GM18861 (cell line): Measurements from ENCODE around the gene TTC32.
"Not testable (repeated sequence)": the region's sequence is repeated elsewhere in the genome, so short reads cannot be mapped to it uniquely, and the experiment has no call there.

Experiments used
- ATAC-seq: cut with Tn5 transposase; IDR thresholded peaks from one replicate; pipeline ENCODE4 v1.9.1; 2021; ENCODE audit not compliant: unreplicated experiment

The TTC32 gene

DNA sequence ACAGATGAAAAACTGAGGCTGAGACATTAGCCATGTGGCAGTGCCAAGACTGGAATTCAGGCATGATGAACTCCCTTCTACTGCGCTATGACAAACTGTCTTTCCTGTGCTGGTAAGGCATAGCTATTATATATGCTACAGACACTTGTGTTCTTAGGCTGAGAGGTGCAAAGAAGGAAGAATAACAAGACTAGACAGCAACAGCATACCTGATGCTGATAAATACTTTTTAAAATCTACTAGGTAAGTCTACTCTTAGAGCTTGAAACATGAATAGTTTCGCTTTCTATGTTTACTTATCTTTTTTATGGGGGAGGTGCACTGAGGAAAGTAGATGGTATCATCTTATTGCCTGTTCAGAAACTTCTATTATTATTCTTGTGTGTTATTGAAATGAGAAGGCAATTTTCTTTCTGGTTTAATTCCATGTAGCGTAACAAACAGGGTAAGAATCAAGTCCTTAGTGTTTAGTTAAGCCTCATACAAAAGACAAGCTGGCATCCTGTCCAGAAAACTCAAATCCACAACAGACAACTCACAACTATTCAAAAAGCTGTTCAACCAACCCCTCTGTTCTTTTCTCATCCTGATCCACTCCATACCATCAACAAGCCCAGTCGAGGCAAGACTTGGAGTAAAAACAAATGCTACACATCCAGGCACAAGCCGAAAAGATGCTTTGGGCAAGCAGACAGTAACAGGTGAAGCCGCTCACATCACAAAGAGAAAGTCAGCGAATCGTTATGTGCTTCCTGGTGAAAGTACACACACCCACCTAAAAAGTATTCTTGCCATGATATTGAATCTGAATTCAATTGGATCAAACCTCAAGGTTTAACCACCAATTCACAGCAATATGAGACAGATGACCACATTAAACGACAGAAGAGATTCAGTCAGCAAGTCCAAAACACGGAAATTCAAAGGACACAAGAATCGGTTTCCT lies 1.5 kb downstream of the TTC32 start:
- peak; percentile 29 for ATAC-seq

GRCh38 chr2:19898592-19899329 lies 3.0 kb downstream of the TTC32 start:
- no peak for ATAC-seq

DNA sequence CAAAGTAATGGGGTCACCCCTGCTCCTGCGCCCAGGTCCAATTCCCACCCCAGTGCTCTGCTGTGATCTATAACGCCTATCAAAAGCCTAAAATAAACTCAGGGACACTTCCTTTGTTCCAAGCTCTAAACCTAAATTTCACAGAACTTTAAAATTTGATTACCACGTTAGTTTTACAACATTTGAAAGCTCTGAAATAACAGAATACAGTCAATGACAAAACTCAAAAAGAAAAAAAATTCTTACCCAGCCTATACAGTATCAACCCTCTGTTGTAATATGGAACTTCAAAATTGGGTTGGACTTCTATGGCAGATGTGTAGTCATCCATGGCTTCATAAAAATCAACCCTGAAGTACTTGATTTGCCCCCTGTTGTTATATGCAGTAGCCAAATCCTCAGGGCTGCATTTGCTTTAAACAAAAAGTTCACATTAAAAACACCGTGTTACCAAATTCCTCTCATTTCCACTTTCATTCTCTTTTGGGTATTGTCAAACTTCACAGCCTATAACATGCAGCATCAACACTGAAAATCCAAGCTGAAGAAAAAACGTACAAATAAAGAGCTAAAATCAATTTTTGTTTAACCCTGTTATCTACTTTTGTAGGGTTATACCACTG lies 4.0 kb downstream of the TTC32 start:
- no peak for ATAC-seq

DNA sequence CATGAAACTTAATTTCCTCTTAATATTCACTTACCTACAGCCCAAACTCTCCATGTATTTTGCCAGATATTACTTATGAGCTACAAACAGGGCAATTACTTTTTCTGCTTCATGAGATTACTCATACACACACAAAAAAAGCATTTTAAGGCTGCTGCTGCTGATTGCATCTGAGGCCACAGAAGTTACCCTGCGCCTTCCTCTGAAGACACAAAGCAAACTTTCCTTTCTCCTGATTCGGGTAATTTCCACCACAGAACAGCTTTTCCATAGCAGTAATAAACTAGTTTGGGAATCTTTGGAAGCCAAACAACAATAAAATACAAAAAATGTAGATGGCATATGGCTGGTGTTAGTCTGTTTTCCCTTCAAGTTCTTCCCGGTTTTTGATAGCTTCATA lies 6.2 kb downstream of the TTC32 start:
- ATAC-seq, result no peak

- ATAC-seq, result peak; percentile 3
These were observed 7.5 kb downstream of the TTC32 start for GRCh38 chr2:19894134-19894792.

GRCh38 chr2:19893520-19894133 lies 8.2 kb downstream of the TTC32 start:
- peak; percentile 76 for ATAC-seq

- ATAC-seq, result not testable (repeated sequence)
These were observed 9.8 kb downstream of the TTC32 start for GRCh38 chr2:19891971-19892370.

DNA sequence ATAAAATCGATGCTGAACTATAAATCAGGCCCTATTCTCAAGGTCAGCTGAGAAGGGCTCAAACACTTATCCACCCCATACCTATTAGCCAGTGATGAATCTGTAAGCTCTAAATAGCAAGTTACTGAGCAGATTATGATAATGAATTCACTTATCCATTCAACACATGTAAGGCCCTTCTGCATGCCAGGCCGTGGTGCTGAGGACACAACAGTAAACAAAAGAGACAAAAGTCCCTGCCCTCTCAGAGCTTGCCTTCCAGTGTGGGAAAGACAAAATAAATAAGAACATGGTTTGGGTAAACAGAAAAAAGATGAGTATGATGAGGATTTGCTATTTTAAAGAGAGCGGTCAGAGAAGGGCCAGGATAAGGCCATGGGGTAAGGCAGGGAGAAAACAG lies 11.7 kb downstream of the TTC32 start:
- ATAC-seq, result no peak

DNA sequence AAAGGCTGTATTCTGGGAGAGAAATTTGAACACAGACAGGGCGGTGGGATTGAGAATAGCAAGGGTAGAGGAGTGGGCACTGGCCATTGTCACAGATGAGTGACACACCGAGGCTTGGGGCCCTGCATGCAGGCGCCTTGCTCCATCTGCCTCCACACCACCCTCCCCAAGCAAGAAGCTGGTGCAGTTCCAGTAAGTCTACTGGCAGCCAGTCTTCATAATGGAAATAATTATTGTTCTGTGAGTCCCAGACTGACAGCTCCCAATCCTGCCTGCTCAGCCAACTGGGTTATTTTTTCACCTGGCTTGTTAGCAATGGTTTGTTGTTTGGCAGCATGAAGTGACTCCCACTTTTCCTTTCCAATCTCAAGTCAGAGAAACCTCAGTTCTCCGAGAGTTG lies 13.0 kb downstream of the TTC32 start:
- no peak for ATAC-seq

GRCh38 chr2:19887510-19887909 lies 14.3 kb downstream of the TTC32 start:
- no peak for ATAC-seq

GRCh38 chr2:19886261-19886660 lies 15.5 kb downstream of the TTC32 start:
- ATAC-seq, result no peak

DNA sequence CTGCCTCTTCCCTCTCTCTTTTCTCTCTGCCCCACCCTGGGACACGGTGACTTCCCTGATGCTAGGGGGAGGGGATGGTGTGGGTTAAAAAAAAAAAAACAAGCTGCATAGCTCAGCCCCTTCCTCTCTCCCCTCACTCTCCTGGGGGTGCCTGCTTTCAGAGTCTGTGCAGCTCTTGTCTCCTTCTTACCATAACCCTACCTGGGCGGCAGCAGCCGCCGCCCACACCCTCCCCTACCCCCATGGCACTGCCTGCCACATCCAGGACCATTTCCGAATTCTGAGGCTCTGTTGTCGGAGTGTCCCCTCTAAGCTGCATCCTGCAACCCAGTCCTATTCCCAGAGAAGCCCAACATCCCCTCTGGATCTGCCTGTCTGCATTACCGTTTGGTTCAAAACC lies 16.0 kb downstream of the TTC32 start:
- no peak for ATAC-seq

DNA sequence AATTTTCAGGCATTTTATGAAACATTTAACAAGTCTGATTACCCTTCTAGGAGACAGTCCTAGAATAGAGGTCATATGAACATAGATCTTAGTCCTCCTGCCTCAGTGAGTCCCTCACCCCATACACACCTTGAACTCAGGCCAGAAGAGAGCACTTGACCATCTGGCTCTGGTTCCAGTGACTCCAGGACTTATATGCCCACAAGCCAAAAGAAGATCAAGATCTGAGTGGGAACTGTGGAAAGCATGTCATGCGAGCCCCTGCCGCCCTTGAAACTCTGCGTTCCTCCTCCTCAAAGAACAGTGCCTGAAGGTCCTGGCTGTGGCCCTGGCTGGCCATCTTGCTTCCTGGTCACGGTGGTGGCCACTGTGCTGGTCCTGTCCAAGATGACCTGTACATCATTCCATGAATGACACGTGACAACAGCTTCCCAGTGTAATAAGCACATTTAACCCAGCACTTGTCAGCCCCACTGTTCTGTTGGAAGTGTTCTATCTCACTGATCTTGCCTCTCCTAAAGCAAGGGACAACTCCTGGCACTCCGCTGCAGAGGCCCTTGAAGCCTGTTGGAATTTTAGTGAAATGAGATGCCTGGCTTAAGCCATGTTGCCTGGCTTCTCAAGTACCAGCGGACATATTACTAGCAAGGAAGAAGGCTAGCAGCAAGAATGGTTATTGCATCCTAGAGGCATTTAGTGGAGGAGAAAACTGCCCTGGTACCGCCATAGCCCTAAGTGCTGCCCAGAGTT lies 17.6 kb downstream of the TTC32 start:
- no peak for ATAC-seq

DNA sequence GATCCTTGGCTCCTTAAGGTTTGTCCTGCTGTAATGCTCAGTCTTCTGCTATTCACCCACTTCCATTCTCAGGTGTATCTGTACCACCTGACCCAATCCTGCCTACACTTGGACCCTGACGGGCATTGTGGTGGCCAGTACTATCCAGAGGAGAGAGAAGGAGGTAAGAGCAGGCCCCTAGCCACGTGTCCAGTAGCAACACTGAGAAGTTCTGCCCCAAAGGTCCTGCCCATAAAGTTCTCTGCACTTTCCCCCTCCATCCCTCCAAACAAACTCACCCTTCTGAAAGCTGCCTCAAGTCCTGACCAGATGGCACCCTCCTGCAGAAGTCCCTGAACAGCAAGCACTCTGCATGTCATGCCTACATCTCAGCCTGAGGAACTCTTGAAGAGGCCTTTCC lies 18.3 kb downstream of the TTC32 start:
- no peak for ATAC-seq

DNA sequence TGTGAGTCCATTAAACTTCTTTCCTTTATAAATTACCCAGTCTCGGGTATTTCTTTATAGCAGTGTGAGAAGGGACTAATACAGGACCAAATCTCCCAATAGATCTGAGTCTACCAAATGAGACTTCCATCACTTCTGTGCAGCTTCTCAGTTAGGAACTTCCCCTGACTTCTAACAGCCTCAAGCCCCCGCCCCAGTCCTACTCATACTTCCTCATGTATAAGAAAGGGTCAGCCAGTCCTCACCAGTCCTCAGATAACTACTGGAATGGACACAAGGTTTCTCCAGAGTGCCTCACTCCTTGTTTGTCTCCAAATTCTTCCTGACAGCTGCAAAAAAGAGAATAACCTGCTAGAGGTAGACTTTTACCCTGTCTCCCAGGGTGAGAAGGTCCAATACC lies 19.5 kb downstream of the TTC32 start:
- ATAC-seq, result no peak

DNA sequence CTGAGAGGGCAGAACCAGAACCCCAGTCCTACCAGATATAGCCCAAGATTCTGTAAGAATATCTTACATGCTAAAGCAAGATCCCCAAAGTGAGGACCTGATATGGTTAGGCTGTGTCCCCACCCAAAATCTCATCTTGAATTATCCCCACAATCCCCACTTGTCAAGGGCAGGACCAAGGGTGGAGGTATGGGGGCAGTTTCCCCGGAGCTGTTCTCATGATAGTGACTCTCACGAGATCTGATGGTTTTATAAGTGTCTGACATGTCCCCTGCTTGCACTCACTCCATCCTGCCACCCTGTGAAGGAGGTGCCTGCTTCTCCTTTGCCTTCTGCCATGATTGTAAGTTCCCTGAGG lies 19.9 kb downstream of the TTC32 start:
- ATAC-seq, result no peak

DNA sequence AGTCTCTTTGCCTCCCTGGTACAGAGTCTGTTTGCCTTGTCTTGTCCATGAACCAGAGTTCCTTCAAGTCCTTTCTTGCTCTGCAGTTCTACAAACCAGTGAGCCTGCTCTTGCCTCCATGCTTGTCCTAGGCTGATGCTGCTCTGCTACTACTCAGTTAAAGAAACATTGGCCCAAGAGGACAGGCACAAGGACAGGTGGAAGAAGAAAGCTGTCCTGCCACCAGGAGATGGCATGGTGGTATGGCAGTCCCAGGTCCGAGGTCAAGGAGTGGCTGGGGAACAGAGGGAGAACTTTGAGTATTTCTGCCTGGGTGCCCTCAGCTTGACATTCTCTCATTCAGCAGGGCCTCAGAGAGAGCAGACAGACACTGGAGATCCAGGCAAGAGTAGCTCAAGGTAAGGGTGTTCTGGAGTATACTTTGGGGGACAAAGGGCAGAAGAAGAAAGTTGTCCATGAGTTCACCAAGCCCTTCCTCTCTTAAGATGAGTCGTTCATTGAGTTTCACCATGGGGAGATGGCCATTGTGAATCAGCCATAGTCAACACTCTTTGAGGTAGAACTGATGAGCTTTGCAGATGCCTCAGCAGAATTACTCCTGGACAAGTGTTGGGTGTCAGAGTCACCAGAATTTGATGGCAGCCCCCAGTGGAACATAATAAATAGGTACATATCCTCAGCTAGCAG lies 20.4 kb downstream of the TTC32 start:
- ATAC-seq, result no peak

DNA sequence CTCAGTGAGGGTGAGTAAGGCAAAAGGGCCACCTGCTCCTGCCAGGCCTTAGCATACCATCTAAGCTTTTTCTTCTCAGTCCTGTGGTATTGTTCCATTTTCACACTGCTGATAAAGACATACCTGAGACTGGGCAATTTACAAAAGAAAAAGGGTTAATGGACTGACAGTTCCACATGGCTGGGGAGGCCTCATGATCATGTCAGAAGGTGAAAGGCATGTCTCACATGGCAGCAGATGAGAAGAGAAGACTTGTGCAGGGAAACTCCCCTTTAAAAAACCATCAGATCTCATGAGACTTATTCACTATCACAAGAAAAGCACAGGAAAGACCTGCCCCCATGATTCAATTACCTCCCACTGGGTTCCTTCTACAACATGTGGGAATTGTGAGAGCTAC lies 21.6 kb downstream of the TTC32 start:
- not testable (repeated sequence) for ATAC-seq

- no peak for ATAC-seq
These were observed 22.7 kb downstream of the TTC32 start for GRCh38 chr2:19879120-19879519.
